Transverse colon (tissue), 4 donors: ENCODE data around the gene YWHAB. TPM values are rescaled to one million over a fixed set of nuclear protein-coding genes. Genes with fewer than 3 reads are reported as not detected.

ENCODE experiments used
- DNase-seq: peaks from one replicate; pipeline ENCODE4 v3.0.0-alpha.2; 2019
- H3K27ac ChIP-seq, 4 donors: fragments of 200-600 bp; sonication (generic); 2 replicates each; pipeline ENCODE4 v1.5.1; 2016 to 2018; ENCODE audit warnings: inconsistent platforms in 4 of 4
- H3K27me3 ChIP-seq: fragments of 200-600 bp; sonication (generic); 2 replicates; pipeline ENCODE4 v1.5.1; 2017; ENCODE audit warnings: inconsistent platforms
- H3K36me3 ChIP-seq, 4 donors: fragments of 200-600 bp; sonication (generic); 2 replicates each; pipeline ENCODE4 v1.5.1; 2017 to 2019; ENCODE audit warnings: inconsistent platforms in 4 of 4
- H3K4me1 ChIP-seq, 4 donors: fragments of 200-600 bp; sonication (generic); 2 replicates each; pipeline ENCODE4 v1.5.1; 2017 to 2020; ENCODE audit warnings: inconsistent platforms in 4 of 4
- H3K4me3 ChIP-seq, 4 donors: fragments of 200-600 bp; sonication (generic); 1 replicate in 1 of 4; 2 replicates in 3 of 4; pipeline versions ENCODE4 v1.5.1 to v1.6.1; 2017 to 2019; ENCODE audit warnings: inconsistent platforms in 4 of 4
- H3K9me3 ChIP-seq, 2 donors: fragments of 200-600 bp; sonication (generic); 2 replicates each; pipeline ENCODE4 v1.5.1; 2017 to 2019; ENCODE audit warnings: inconsistent platforms in 2 of 2
- EP300 ChIP-seq: sonication (generic); formaldehyde crosslinking; IDR thresholded peaks from one replicate; pipeline ENCODE4 v1.6.1; 2017; ENCODE audit warnings: antibody characterized with exemption, low read depth
- POLR2A ChIP-seq: fragments of 450-650 bp; IDR thresholded peaks from one replicate; pipeline ENCODE4 v1.6.1; 2016; ENCODE audit warnings: antibody characterized with exemption, mild to moderate bottlenecking, moderate library complexity
- POLR2AphosphoS5 ChIP-seq, 3 donors: sonication (generic); formaldehyde crosslinking; IDR thresholded peaks; one replicate each; pipeline ENCODE4 v1.6.1; 2016; ENCODE audit warnings: antibody characterized with exemption in 3 of 3
- WGBS, 2 donors: methylation state at CpG; one replicate each; pipeline ENCODE4 v1.1.5; 2018; ENCODE audit warnings: low coverage in 1 of 2; 5-methylcytosine and 5-hydroxymethylcytosine counted together
- in situ Hi-C, 4 donors: fragments of 200-750 bp; cut with MboI; loops; one replicate each; pipeline versions ENCODE4 v1.15.0 to v1.15.1; 2017; ENCODE audit warnings: low sequenced_read_pairs in 3 of 4, low pct_ligation_motif_present in 1 of 4, low pct_unique_long_range_greater_than_20kb in 1 of 4
- intact Hi-C: fragments of 100-400 bp; cut with DNase I; formaldehyde crosslinking; loops from one replicate; pipeline ENCODE4 v1.15.1; 2023; ENCODE audit warnings: low total_unique reads
- total RNA-seq, 4 donors: library from RNA; depleted of rRNA; stranded (reverse); fragments of >200 nt; gene quantifications; one replicate each; pipeline ENCODE4 v1.1.0, GENCODE V29; 2016
- TF ChIP-seq, protein P1 (sequence below), 5 experiments: fragments of 200-600 bp in 3 of 5; fragments of 450-650 bp in 2 of 5; sonication (generic) in 3 of 5; IDR thresholded peaks; 1 replicate in 2 of 5; 2 replicates in 3 of 5; pipeline ENCODE4 v1.5.1; 2016 to 2017; ENCODE audit warnings: antibody characterized with exemption in 5 of 5, inconsistent platforms in 3 of 5, mild to moderate bottlenecking in 2 of 5, moderate library complexity in 1 of 5

Gene YWHAB
- total RNA-seq, 4 donors from 2014 or later = 73.2 to 170 (median 117) TPM

DNA sequence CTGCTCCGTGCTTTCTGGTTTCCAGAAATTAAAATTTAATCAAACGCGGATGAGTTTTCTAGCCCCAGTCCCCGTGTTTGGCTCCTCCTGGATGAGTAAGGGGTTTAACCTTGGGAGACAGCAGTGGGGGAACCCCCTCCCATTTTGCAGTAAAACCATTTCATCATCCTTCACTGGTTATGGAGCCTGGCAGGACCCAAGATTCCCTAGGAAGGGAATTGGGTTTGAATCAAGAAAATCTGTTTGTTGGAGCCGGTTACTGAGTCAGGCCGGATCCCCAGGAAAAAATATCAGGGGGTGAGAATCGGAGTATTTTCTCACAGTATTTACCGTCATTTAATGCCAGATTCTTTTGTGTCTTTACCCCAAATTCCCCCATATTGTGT, 754 bp downstream of the YWHAB start:
- TF ChIP-seq, protein P1, sequence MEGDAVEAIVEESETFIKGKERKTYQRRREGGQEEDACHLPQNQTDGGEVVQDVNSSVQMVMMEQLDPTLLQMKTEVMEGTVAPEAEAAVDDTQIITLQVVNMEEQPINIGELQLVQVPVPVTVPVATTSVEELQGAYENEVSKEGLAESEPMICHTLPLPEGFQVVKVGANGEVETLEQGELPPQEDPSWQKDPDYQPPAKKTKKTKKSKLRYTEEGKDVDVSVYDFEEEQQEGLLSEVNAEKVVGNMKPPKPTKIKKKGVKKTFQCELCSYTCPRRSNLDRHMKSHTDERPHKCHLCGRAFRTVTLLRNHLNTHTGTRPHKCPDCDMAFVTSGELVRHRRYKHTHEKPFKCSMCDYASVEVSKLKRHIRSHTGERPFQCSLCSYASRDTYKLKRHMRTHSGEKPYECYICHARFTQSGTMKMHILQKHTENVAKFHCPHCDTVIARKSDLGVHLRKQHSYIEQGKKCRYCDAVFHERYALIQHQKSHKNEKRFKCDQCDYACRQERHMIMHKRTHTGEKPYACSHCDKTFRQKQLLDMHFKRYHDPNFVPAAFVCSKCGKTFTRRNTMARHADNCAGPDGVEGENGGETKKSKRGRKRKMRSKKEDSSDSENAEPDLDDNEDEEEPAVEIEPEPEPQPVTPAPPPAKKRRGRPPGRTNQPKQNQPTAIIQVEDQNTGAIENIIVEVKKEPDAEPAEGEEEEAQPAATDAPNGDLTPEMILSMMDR (IDR thresholded peaks at IDR 0.05) = peak in 1 of 5 experiments; percentile 8
- TF ChIP-seq POLR2A = no peak
- no peaks in the 10 kb centered on the region for H3K36me3 ChIP-seq
- peak overlapping the region; percentile 84 to 100 (median 96) for H3K4me3 ChIP-seq
- WGBS, 2 donors = 1 to 4% methylated on average over 5 to 8 of the region's 8 CpGs
- intact Hi-C loops = no loop called here
- peak overlapping the region; percentile 97 to 100 (median 98) for H3K27ac ChIP-seq
- in situ Hi-C loops = no loop called here
- peaks cover 21 to 57% (median 52%) of the 10 kb centered on the region in 4 donors for H3K4me1 ChIP-seq
- H3K27me3 ChIP-seq = no peaks in the 10 kb centered on the region
- no peaks in the 10 kb centered on the region for H3K9me3 ChIP-seq
- DNase-seq = no peak

DNA sequence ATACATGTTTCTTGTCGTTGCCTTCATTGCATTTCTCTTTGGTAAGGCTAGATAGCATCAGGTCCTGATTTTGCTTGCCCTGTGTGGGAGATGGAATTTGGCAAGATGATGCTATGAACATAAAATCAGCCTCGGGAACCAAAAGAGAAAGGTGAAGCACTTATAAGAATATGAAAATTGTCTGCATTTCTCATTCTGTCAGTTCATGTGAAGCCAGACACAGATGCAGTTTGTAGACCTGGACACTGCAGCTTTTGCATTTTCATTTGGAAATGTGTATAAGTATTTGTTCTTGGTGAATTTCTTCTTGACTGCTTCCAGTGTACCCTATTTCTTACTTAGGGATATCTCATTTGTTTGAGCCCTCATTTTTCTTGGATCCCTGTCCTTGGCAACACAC, 1.3 kb downstream of the YWHAB start:
- TF ChIP-seq EP300 (no peak), POLR2AphosphoS5 (IDR thresholded peaks at IDR 0.05) (no peak), POLR2A (no peak)
- TF ChIP-seq, protein P1 (IDR thresholded peaks at IDR 0.05) = no peak
- in situ Hi-C loops = no loop called here
- Histone ChIP-seq H3K4me1 (peaks cover 26 to 63% (median 56%) of the 10 kb centered on the region in 4 donors), H3K36me3 (no peaks in the 10 kb centered on the region), H3K27ac (peak overlapping the region; percentile 97 to 100 (median 98)), H3K27me3 (no peaks in the 10 kb centered on the region), H3K4me3 (peak overlapping the region; percentile 84 to 100 (median 96)), H3K9me3 (no peaks in the 10 kb centered on the region)
- intact Hi-C loops = no loop called here
- no peak for DNase-seq
- WGBS, 2 donors = 0 to 5% methylated on average over 2 of the region's 2 CpGs

- Histone ChIP-seq H3K4me1 (peaks cover 26 to 69% (median 60%) of the 10 kb centered on the region in 4 donors), H3K27me3 (no peaks in the 10 kb centered on the region), H3K27ac (peak overlapping the region in 3 of 4 donors; percentile 14 to 100 (median 97)), H3K9me3 (no peaks in the 10 kb centered on the region), H3K4me3 (peak overlapping the region in 1 of 4 donors; percentile 93), H3K36me3 (no peaks in the 10 kb centered on the region)
- intact Hi-C loops (no loop called here), in situ Hi-C loops (no loop called here)
- WGBS, 2 donors = 42 to 50% methylated on average over 2 to 4 of the region's 4 CpGs
- TF ChIP-seq EP300 (no peak), POLR2AphosphoS5 (IDR thresholded peaks at IDR 0.05) (no peak), POLR2A (no peak)
- TF ChIP-seq, protein P1 (IDR thresholded peaks at IDR 0.05) = no peak
- no peak for DNase-seq
Measured at GRCh38 chr20:44887466-44887865, 2.0 kb downstream of the YWHAB start.

- TF ChIP-seq, protein P1 (IDR thresholded peaks at IDR 0.05) = peak in 4 of 5 experiments; percentile 26 to 48 (median 38)
- TF ChIP-seq POLR2A = no peak
- Histone ChIP-seq H3K4me3 (peak overlapping the region in 1 of 4 donors; percentile 93), H3K27me3 (no peaks in the 10 kb centered on the region), H3K27ac (peak overlapping the region in 1 of 4 donors; percentile 23), H3K36me3 (no peaks in the 10 kb centered on the region), H3K4me1 (peaks cover 26 to 76% (median 62%) of the 10 kb centered on the region in 4 donors), H3K9me3 (no peaks in the 10 kb centered on the region)
- no peak for DNase-seq
- in situ Hi-C loops (no loop called here), intact Hi-C loops (no loop called here)
- WGBS, 2 donors = 50 to 60% methylated on average over 6 of the region's 6 CpGs
Measured at GRCh38 chr20:44888226-44889103, 3.0 kb downstream of the YWHAB start.
